NCI-H146 treated with DMSO at 0.1 percent for 48 hours (cell line): ENCODE results near the gene ANKRD62.

Experiments
- DNase-seq: peaks from one replicate; lab custom pipeline; 2025; ENCODE audit not compliant: unreplicated experiment; lab: John Stamatoyannopoulos, UW

Gene ANKRD62

DNA sequence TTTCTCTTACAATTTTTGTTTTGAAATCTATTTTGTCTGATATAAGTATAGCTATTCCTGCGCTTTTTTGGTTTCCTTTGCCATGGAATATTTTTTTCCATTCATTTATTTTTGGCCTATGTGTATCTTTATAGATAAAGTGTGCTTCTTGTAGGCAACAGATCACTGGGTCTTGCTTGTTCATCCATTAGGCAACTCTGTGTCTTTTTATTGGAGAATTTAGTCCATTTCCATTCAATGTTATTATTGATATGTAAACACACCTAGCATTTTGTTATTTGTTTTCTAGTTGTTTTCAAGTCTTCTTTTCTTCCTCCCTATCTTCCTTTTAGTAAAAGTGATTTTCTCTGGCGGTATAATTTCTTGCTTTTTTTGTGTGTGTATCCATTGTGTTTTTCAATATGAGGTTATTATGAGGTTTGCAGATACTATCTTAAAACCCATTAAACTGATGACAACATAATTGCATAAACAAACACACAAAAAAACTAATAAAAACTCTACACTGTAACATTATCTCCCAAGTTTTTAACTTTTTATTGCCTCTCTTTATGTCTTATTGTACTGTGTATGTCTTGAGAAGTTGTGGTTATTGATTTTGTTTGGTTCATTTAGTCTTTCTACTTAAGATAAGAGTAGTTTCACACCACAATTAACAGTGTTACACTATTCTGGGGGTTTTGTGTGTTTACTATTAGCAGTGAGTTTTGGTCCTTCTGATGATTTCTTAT lies 71.6 kb downstream of the ANKRD62 start:
- no peak for DNase-seq
